DMS 273 (cell line): ENCODE measurements around the gene RNF224.
A peak's percentile ranks its signal among the peaks of the same experiment; 100 is the strongest.

Experiments used
- DNase-seq: peaks from one replicate; lab custom pipeline; 2025; ENCODE audit not compliant: unreplicated experiment; lab: John Stamatoyannopoulos, UW

Gene RNF224

DNA sequence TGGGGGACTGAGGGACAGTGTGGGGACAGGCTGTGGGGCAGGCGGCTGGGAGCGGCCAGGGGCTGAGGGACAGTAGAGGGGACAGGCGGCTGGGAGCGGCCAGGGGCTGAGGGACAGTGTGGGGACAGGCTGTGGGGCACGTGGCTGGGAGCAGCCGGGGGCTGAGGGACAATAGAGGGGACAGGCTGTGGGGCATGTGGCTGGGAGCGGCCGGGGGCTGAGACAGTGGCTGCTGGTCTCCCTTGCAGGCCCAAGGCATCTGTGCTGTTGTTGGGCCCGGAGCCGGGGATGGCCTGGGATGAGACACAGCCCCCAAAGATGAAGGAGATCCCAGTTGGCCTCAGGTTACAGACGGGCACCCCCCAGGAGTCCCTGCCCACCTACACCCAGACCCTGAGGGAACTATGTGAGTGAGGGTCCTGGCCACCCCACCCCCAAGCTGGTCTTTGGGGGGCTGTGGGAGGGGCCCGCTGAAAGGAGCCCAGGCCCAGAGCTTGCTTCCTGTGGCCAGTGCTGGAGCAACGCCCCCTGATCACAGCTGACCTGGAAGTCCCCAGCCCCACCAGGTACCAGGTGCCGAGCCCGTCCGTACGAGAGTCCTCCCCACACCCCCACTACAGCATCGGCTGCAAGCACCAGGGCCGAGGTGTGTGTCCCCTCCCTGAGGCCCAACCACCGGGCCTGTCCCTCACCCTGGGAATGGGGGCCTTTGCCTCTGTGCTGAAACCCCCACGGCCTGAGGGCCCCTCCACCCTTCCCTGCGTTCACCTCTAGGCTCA is 24.4 kb downstream of the RNF224 start:
- no peak for DNase-seq

DNA sequence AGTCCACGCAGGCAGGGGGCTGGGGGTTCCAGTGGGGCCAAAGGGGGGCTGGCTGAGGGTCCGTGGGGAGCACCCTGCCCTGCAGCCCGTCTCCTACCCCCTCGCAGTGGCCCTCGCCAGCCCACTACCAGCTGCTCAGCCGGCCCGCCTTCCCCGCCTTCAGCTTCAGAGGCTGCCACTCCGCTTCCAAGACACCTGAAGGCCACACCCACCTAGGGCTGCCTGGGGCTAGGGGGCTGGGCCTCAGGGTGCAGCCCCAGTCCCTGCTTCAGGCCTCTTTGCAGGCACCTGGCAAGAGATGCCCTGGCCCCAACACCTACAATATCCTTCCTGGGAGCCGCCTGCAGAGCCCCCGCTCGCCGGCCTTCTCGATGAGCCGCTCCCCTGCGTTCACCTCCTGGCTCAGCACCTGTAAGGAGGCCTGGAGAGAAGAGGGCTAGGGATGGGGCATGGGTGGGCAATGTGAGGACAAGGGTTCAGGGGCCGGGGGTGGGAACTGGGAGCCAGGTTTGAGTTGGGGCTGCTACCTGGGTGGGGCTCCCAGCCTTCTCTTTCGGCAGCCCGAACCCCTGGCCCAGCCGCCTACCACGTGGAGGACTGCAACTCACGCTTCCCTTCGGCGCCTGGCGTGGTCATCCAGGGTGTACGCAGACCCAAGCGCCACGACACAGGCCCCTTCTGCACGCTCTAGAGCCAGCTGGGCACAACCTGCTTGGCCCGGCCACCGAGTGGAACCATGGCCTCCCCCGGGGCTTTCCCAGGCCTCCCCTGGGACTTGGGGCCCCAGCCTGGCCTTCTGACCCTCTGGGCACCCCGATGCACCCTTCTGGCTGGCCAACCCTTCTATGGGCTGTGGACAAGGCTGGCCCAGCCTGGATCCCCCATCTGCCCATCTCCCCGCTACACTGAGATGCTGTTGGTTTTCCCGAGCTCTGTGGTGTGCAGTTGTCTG is 25.5 kb downstream of the RNF224 start:
- DNase-seq, result peak; percentile 39

DNA sequence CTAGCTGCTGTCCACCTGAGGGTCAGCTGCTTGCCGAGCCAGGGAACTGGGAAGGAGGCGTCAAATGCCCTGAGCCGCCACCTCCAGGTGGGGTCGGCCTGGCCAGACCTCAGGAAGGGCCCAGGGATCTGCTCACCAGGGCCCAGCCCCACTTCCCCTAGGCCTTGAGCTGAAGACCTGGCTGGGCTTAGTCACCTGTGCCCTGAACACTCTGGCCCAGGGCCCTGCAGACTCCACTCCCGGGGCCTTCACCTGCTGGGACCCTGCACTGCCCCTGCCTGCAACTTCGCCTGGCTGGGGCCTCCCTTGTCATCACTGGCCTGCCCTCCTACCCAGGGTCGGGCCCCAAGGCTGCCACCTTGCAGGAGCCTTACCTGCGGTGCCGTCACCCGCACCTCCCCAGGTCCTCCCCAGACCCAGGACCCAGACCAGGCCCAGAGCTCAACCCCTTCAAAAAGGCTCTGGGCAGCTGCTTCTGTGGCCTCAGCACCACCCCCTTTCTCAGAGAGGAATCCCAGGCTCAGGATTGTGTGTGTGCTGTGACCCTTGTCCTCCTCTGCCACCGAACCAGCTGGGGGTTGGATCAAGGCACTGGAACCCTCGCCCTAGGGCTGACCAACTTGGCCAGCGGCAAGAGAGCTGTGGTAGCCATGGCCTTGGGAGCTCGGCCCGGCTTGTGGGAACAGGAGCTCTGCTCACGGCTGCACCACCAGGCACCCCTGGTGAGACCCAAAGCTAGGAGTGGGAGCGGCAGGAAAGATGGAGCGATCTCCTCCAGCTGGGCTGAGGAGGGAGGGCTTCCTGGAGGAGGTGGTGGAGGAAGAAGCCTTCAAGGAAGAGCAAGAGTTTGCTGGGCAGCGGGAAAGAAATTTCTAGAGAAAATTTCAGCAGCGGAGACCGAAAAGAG is 26.7 kb downstream of the RNF224 start:
- no peak for DNase-seq

DNA sequence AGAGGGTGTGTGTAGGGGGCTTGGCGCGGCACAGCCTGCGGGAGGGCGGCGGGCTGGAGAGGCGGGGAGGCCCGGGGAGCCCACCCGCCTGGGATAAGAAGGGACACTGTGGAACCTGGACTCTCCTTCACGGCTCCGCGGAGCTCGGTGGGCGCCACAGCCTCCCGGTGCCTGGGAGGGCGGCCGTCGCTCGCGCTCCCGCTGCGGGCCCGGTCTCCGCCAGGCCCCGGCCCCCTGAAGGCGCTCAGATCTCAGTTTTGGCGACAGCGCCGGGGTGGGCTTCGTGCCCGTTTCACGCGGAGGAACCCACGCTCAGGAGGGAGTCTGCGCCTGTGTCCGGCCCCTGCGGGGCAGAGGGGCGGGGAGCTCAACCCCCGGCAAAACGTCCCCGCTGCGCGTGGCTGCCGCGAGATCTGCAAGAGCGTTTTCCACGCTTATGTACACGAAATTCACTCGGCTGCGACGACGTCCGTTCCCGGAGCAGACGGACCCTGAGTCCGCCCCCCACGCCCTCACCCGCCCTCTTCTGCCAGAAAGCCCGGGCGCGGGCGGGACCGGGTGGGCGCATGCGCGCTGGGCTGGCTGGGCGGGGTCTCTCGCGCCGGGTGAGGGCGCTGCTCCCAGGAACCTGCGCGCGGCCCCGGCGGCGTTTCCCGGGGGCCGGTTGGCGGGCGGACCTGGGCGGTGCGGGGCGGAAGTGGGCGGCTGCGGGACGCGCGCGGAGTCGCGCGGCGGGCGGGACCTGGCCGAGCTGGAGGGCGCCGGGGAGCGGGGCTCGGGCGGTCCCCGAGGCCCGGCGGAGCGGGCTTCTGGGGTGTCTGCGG is 27.5 kb downstream of the RNF224 start, which contains the start of gene NELFB:
Gene NELFB (plus strand): TSS at position 704 of the 824 bp plus-strand sequence.
- DNase-seq, result peak; percentile 95

DNA sequence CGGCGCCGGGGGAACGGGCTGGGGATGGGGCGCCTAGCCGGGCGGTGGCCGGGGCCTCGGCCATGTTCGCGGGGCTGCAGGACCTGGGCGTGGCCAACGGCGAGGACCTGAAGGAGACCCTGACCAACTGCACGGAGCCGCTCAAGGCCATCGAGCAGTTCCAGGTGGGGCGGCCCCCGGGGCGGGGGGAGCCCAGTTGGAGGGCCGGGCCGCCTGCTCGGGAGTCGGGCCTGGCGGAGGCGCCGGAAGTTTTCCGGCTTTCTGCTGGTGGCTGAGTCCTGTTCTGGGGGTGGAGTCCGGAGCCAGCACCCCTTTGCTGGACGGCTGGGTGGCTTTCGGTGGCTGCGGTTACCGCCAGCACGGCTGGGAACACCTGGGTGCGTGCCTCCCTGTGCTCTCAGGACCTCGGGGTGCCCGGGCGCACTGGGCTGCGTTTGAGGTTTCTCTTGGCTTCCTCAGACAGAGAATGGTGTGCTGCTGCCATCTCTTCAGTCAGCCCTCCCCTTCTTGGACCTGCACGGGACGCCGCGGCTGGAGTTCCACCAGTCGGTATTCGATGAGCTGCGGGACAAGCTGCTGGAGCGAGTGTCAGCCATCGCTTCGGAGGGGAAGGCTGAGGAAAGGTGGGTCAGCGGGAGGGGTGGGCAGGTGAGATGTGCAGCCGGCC is 28.3 kb downstream of the RNF224 start:
- peak; percentile 74 for DNase-seq

DNA sequence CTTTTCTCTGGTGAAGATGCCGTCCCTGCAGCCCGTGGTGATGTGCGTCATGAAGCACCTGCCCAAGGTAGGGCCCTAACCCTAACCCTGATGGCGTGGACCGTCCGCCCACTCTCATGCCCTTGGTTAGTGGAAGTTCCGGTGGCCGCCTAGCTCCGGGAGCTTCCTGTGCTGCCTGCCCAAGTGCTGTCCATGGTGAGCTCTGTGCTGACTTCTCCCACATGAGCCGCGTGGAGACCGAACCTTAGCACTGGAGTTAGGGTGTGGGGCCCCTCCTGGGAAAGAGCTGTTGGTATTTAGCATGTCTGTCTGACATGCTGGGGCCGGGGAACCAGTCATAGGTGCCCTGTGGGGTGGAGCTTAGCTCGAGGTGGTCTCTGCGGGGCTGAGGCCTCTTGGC is 29.1 kb downstream of the RNF224 start:
- no peak for DNase-seq

DNA sequence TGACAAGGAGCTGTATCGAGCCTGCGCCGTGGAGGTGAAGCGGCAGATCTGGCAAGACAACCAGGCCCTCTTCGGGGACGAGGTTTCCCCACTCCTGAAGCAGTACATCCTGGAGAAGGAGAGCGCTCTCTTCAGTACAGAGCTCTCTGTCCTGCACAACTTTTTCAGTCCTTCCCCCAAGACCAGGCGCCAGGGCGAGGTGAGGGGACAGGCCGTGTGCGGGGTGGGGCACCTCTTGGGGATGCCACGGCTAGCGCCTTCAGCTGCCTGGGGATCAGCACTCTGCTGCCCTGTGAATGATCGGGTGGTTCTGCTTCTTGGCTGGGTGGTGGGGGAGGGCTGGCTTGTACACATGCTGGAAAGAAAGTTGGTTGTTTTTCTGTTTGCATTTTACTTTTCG is 29.6 kb downstream of the RNF224 start:
- no peak for DNase-seq

DNA sequence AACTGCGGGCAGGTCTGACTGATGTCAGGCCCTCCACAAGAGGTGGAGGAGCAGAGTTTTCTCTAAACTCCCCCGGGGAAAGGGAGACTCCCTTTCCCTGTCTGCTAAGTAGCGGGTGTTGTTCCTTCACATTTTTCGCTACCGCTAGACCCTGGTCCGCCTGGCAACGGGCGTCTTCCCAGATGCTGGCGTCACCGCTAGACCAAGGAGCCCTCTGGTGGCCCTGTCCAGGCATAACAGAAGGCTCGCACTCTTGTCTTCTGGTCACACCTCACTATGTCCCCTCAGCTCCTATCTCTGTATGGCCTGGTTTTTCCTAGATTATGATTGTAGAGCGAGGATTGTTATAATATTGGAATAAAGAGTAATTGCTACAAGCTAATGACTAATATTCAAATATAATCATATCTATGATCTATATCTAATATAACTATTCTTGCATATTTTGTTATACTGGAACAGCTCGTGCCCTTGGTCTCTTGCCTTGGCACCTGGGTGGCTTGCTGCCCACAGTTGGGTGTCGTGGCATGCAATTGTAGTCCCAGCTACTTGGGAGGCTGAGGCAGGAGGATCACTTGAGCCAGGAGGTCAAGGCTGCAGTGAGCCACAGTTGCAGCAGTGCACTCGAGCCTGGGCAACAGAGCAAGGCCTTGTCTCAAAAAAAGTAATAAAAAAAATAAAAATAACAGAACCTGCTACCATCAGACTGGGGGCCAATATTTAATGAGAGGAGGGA is 35.0 kb downstream of the RNF224 start:
- peak; percentile 67 for DNase-seq

DNA sequence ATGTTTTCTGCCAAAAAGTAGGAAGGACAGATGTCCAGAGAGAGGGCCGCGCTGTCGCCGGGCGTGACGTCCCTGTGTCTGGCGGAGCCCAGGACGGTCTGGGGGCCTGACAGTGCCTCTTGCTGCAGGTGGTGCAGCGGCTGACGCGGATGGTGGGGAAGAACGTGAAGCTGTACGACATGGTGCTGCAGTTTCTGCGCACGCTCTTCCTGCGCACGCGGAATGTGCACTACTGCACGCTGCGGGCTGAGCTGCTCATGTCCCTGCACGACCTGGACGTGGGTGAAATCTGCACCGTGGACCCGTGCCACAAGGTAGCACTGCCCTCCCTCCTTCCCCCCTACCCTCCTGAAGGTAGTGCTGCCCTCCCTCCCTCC is 35.6 kb downstream of the RNF224 start:
- DNase-seq, result no peak

DNA sequence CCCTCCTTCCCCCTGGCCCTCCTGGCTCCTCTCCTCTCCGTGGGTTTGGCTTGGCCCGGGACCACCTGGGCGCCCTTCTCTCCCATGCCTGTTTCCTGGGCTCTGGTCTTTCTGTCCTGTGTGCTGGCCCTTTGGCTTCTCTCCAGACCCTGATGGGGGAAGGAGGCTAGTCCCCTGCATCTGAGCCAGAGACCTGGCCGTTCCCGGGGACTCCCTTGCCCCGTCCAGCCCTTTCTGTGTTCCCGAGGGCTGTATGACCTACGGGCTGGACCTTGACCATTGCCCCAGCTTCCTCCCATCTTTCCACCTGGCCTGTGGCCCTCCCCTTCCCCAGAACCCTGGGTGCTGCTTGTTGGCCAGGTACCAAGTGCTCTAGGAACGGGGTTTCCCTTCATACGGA is 36.2 kb downstream of the RNF224 start:
- no peak for DNase-seq

DNA sequence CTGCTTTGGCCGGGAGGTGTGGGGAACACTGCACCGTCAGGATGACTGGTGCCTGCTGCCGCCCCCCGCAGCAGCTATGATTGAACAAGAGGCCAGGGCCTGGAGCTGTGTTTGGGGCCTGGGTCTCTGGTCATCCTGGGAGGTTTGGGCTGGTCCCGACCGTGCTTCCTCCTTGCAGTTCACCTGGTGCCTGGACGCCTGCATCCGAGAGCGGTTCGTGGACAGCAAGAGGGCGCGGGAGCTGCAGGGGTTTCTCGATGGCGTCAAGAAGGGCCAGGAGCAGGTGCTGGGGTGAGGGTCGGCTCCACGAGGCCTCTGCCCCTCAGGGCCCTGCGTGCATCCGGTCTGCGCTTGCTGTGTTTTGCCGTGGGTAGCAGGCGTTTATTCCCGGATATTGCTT is 36.8 kb downstream of the RNF224 start:
- DNase-seq, result no peak

DNA sequence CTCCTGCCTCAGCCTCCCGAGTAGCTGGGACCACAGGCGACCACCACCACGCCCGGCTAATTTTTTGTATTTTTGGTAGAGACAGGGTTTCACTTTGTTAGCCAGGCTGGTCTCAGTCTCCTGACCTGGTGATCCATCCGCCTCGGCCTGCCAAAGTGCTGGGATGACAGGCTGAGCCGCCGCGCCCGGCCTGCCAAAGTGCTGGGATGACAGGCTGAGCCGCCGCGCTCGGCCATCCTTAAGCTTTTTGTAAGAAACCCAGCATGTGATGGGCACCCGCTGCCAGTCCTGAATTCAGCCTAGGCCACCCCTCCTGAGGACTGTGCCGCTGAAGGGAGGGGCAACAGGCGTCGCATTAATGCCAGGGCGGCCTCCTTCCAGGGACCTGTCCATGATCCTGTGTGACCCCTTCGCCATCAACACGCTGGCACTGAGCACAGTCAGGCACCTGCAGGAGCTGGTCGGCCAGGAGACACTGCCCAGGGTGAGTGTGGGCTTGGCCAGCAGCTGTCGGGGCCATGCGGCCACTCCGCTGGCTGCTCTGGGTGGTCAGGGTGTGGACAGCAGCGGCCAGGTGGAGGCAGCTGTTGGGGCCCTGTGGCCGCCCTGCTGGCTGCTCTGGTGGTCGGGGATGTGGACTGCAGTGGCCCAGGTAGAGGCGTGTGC is 38.3 kb downstream of the RNF224 start:
- DNase-seq, result no peak

DNA sequence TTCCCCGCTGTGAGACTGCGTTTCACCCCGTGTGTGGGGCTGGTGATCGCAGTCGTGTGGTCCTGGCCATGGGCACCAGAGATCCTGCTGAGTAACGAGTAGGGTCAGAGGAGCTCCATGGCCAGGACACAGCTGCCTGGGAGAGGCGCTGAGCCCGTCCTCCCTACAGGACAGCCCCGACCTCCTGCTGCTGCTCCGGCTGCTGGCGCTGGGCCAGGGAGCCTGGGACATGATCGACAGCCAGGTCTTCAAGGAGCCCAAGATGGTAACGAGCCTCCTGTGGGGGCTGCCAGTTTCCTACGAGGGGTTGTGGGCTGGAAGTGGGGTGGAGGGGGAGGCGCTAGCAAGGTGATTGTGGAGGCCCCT is 38.8 kb downstream of the RNF224 start:
- DNase-seq, result no peak

DNA sequence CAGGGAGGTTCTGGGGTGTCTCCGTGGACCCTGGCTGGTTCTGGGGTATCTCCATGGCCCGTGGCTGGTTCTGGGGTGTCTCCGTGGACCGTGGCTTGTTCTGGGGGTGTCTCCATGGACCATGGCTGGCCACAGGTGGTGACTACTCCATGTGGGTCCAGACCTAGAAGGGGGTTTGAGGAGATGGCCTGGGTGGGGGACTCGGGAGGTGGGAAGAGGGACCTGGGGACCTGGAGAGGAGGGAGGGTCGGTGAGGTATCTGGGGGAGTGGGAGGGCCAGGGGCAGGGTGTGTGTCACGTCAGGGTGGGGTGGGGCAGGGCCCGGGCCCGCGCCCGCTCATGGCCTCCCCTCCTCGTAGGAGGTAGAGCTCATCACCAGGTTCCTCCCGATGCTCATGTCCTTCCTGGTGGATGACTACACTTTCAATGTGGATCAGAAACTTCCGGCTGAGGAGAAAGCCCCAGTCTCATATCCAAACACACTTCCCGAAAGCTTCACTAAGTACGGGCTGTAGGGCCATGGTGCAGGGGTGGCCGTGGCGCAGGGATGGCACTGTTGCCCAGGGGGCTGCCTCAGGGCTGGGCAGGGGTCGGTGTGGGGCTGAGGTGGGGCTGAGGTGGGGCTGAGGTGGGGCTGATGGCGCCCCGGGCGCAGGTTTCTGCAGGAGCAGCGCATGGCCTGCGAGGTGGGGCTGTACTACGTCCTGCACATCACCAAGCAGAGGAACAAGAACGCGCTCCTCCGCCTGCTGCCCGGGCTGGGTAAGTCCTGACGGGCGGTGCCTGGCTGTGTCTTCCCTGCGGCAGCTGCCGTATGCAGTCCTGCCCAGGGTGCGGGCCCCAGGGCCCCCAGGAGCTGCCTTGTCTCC is 39.5 kb downstream of the RNF224 start:
- DNase-seq, result no peak

DNA sequence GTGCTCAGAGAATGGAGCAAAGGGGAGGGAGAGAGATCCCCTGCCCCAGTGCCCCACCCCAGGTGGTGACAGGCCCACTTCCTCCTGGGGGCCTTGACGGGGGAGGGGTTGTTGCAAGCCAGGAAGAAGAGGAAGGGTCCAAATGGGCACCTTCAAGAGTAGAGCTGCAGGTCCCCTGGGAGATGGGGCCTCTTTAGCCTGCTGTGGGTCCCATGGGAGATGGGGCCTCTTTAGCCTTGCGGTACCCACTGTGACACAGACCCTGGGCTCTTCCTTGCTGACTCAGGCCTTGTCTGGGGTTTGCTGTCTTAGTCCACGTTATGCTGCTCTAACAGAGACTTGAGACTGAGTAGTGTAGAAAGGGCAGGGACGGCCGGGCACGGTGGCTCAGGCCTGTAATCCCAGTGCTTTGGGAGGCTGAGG is 40.6 kb downstream of the RNF224 start:
- no peak for DNase-seq

DNA sequence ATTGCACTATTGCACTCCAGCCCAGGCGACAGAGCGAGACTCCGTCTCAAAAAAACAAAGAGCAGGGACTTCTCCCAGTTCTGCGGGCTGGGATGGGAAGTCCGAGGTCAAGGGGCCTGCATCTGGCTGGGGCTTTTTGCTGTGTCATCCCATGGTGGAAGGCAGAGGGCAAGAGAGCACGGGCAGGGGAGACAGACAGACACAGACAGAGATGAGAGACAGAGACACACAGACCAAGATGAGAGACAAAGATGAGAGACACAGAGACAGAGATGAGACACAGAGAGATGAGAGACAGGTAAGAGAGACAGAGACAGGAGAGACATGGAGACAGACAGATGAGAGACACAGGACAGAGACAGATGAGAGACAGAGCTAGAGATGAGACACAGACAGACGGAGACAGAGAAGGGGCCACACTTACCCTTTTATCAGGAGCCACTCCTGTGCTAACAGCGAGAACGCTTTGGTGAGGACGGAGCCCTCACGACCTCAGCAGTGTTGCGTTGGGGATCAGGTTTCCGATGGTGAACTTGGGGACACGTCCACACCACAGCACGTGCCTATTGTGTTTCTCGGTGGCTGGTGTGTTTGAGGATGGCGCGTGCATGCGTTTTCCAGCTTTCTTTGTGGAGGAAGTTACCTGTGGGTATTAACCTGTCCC is 41.4 kb downstream of the RNF224 start:
- DNase-seq, result no peak

DNA sequence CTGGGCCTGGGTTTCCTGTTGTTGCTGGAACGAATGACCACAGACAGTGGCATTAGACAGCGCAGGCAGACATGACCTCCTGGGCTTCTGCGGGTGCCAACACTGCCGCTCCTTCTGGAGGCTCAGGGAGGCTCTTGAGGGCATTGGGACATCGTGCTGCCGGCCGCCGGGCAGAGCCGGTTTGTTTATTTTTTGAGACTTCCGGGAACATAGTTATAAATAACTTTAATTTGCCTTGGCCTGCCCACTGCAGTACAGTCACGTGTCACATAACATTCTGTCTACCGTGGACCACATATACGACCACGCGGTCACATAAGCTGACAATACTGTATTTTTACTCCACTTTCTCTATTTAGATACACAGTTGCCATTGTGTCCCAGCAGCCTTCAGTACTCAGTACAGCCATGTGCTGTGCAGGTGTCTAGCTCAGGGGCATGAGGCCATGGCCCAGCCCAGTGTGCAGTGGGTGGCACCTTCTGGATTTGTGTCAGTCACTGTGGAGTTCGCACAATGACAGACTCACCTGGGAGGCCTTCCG is 42.0 kb downstream of the RNF224 start:
- DNase-seq, result no peak
